Measurements from ENCODE around the gene DLG3. TPM values are rescaled to one million over a fixed set of nuclear protein-coding genes. Genes with fewer than 3 reads are reported as not detected.

Gene DLG3
- total and polyA plus RNA-seq, 10 of the 15 experiments (the other 5 are each of a cell fraction or from before 2014, with no cell fraction given) = 1.3 to 32.2 (median 3.9) TPM

DNA sequence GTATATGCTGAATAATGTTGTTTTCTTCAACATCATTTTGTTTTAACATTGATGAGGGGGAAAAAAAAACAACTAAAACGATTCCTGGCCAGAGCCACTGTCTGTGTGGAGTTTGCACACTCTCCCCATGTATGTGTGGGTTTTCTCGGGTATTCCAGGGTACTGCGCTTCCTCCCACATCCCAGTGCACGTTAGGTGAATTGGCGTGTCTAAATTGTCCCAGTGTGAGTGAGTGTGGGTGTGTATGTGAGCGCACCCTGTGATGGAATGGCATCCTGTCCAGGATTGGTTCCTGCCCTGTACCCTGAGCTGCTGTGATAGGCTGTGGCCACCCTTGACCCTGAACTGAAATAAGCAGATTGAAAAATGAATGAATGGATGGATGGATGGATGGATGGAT, 2.4 kb upstream of the DLG3 start:
- ATAC-seq (no peak), DNase-seq (ENCODE audit: low read depth, low spot score) (no peak), FAIRE-seq (no peak)
- WGBS (ENCODE audit: insufficient coverage, insufficient replicate concordance, low lambda C conversion rate, missing lambda C conversion rate) = 36% methylated on average over 6 of the region's 6 CpGs
- ChIA-PET SMC1A (ENCODE audit: uncharacterized antibody, unreplicated experiment) (no interaction called here), RAD21 (ENCODE audit: unreplicated experiment) (interaction anchor here (0.8 kb wide), 1 partner anchor 223 kb away, joined by 4 read pairs; no protein-coding TSS in a partner anchor), CTCF (no interaction called here), POLR2A (no interaction called here)
- no peak for TF ChIP-seq NFXL1 (IDR thresholded peaks at IDR 0.05; ENCODE audit: borderline replicate concordance)
- TF ChIP-seq MYB (IDR thresholded peaks at IDR 0.05; ENCODE audit: borderline replicate concordance, low read depth, low read length) = no peak
- no peak overlapping the region for H3K4me2 ChIP-seq (ENCODE audit: control insufficient read depth, insufficient read depth)
- no peak overlapping the region for H3K27ac ChIP-seq (ENCODE audit: control insufficient read depth, insufficient read depth)
- intact Hi-C loops (cut with micrococcal nuclease; ENCODE audit: unreplicated experiment) = loop anchor here (10.0 kb wide), 1 partner anchor 63 kb away; no protein-coding TSS in a partner anchor
- no peaks in the 10 kb centered on the region for H3K9me3 ChIP-seq (replicated peaks; ENCODE audit: control insufficient read depth, insufficient read depth, low read length)
- H3K9ac ChIP-seq (ENCODE audit: control insufficient read depth, insufficient read depth, low read length) = no peak overlapping the region
- H3K27me3 ChIP-seq (replicated peaks in 1 of 2; ENCODE audit: control insufficient read depth in 2 of 2, insufficient read depth in 2 of 2, low read length in 1 of 2) = peaks cover 0 to 3% of the 10 kb centered on the region in 2 experiments; a peak in 3 of 4 replicates
- no peaks in the 10 kb centered on the region for H3K79me2 ChIP-seq (ENCODE audit: control insufficient read depth, insufficient read depth, low read length)
- in situ Hi-C loops (cut with MboI) = loop anchor here (25.0 kb wide), 1 partner anchor 405 kb away; the partner anchor contains the start of gene AWAT2
- peaks cover 7% of the 10 kb centered on the region for H3K4me1 ChIP-seq (ENCODE audit: control insufficient read depth, insufficient read depth, low read length)
- H3K4me3 ChIP-seq = no peak overlapping the region
- H2AFZ ChIP-seq (ENCODE audit: control insufficient read depth, low read depth, low read length) = no peak overlapping the region
- no TSS peak for BruUV-seq (replicated peaks)
- H4K20me1 ChIP-seq (ENCODE audit: control insufficient read depth, insufficient read depth) = no peaks in the 10 kb centered on the region
- no peaks in the 10 kb centered on the region for H3K36me3 ChIP-seq (ENCODE audit: control insufficient read depth in 2 of 2, insufficient read depth in 2 of 2, low read length in 1 of 2)

DNA sequence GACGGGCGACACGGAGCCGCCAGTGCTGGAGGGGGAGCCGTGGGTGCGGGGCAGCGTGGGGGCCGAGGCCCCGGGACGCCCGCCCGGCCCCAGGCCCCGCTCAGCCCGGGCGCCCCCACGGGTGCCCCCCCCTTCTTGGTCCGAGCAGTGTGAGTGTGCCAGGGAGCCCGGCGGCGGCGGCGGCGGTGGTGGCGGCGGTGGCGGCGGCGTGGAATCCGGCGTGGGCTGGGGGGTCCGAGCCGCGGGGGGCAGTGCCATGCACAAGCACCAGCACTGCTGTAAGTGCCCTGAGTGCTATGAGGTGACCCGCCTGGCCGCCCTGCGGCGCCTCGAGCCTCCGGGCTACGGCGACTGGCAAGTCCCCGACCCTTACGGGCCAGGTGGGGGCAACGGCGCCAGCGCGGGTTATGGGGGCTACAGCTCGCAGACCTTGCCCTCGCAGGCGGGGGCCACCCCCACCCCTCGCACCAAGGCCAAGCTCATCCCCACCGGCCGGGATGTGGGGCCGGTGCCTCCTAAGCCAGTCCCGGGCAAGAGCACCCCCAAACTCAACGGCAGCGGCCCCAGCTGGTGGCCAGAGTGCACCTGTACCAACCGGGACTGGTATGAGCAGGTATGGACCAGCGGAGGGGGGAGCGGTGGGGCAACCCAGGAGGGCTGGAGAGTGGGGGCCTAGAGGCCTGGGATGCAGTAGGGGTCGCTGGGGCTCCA, 466 bp downstream of the DLG3 start:
- Histone ChIP-seq H3K9ac (ENCODE audit: control insufficient read depth, insufficient read depth, low read length) (no peak overlapping the region), H2AFZ (ENCODE audit: control insufficient read depth, low read depth, low read length) (no peak overlapping the region), H4K20me1 (ENCODE audit: control insufficient read depth, insufficient read depth) (no peaks in the 10 kb centered on the region), H3K27ac (ENCODE audit: control insufficient read depth, insufficient read depth) (no peak overlapping the region), H3K4me1 (ENCODE audit: control insufficient read depth, insufficient read depth, low read length) (no peaks in the 10 kb centered on the region), H3K9me3 (replicated peaks; ENCODE audit: control insufficient read depth, insufficient read depth, low read length) (no peaks in the 10 kb centered on the region), H3K4me3 (no peak overlapping the region), H3K4me2 (ENCODE audit: control insufficient read depth, insufficient read depth) (no peak overlapping the region), H3K36me3 (ENCODE audit: control insufficient read depth in 2 of 2, insufficient read depth in 2 of 2, low read length in 1 of 2) (no peaks in the 10 kb centered on the region), H3K79me2 (ENCODE audit: control insufficient read depth, insufficient read depth, low read length) (no peaks in the 10 kb centered on the region), H3K27me3 (replicated peaks in 1 of 2; ENCODE audit: control insufficient read depth in 2 of 2, insufficient read depth in 2 of 2, low read length in 1 of 2) (peaks cover 0 to 3% of the 10 kb centered on the region in 2 experiments; a peak in 3 of 4 replicates)
- CTCF ChIA-PET = interaction anchor here (1.1 to 1.5 kb wide), 2 partner anchors 7 to 16 kb away, joined by 4 to 5 read pairs; no protein-coding TSS in a partner anchor
- intact Hi-C loops (cut with micrococcal nuclease; ENCODE audit: unreplicated experiment) = loop anchor here (10.0 kb wide), 1 partner anchor 60 kb away; no protein-coding TSS in a partner anchor
- BruUV-seq (replicated peaks) = no TSS peak
- in situ Hi-C loops (cut with MboI) = loop anchor here (25.0 kb wide), 1 partner anchor 408 kb away; the partner anchor contains the start of gene AWAT2
- DNase-seq (ENCODE audit: low read depth, low spot score) (no peak), FAIRE-seq (no peak), ATAC-seq (peak; percentile 15; the same call in 2 of the 3 replicates)
- 36% methylated on average over 28 of the region's 61 CpGs for WGBS (ENCODE audit: insufficient coverage, insufficient replicate concordance, low lambda C conversion rate, missing lambda C conversion rate)
- RAD21 ChIA-PET (ENCODE audit: unreplicated experiment) = no interaction called here
- SMC1A ChIA-PET (ENCODE audit: uncharacterized antibody, unreplicated experiment) = no interaction called here
- POLR2A ChIA-PET = no interaction called here
- no peak for TF ChIP-seq FOXM1 (IDR thresholded peaks at IDR 0.05; ENCODE audit: low read depth, low read length)
- TF ChIP-seq CEBPB (IDR thresholded peaks at IDR 0.05; ENCODE audit: borderline replicate concordance in 1 of 2, low read depth in 2 of 2, low read length in 2 of 2) = no peak
- TF ChIP-seq KDM1A (IDR thresholded peaks at IDR 0.05; ENCODE audit: borderline replicate concordance) = no peak
- no peak for TF ChIP-seq NBN (IDR thresholded peaks at IDR 0.05)
- no peak for TF ChIP-seq TARDBP (IDR thresholded peaks at IDR 0.05; ENCODE audit: borderline replicate concordance)
- TF ChIP-seq FOXK2 (IDR thresholded peaks at IDR 0.05) = no peak
- TF ChIP-seq HDAC2 (IDR thresholded peaks at IDR 0.05) = no peak
- TF ChIP-seq SREBF1 (IDR thresholded peaks at IDR 0.05; ENCODE audit: low read length) = no peak
- no peak for TF ChIP-seq BHLHE40 (IDR thresholded peaks at IDR 0.05; ENCODE audit: borderline replicate concordance in 1 of 2, low read depth in 2 of 2, low read length in 1 of 2)
- TF ChIP-seq, protein P1, sequence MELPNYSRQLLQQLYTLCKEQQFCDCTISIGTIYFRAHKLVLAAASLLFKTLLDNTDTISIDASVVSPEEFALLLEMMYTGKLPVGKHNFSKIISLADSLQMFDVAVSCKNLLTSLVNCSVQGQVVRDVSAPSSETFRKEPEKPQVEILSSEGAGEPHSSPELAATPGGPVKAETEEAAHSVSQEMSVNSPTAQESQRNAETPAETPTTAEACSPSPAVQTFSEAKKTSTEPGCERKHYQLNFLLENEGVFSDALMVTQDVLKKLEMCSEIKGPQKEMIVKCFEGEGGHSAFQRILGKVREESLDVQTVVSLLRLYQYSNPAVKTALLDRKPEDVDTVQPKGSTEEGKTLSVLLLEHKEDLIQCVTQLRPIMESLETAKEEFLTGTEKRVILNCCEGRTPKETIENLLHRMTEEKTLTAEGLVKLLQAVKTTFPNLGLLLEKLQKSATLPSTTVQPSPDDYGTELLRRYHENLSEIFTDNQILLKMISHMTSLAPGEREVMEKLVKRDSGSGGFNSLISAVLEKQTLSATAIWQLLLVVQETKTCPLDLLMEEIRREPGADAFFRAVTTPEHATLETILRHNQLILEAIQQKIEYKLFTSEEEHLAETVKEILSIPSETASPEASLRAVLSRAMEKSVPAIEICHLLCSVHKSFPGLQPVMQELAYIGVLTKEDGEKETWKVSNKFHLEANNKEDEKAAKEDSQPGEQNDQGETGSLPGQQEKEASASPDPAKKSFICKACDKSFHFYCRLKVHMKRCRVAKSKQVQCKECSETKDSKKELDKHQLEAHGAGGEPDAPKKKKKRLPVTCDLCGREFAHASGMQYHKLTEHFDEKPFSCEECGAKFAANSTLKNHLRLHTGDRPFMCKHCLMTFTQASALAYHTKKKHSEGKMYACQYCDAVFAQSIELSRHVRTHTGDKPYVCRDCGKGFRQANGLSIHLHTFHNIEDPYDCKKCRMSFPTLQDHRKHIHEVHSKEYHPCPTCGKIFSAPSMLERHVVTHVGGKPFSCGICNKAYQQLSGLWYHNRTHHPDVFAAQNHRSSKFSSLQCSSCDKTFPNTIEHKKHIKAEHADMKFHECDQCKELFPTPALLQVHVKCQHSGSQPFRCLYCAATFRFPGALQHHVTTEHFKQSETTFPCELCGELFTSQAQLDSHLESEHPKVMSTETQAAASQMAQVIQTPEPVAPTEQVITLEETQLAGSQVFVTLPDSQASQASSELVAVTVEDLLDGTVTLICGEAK (IDR thresholded peaks at IDR 0.05; ENCODE audit: borderline replicate concordance) = no peak
- TF ChIP-seq MTA2 (IDR thresholded peaks at IDR 0.05; ENCODE audit: low read depth) = no peak
- TF ChIP-seq TAF1 (IDR thresholded peaks at IDR 0.05; ENCODE audit: borderline replicate concordance, low read depth, low read length) = no peak
